Measurements from ENCODE around the gene NTRK3.
"Not testable (repeated sequence)": the region's sequence is repeated elsewhere in the genome, so short reads cannot be mapped to it uniquely, and the experiment has no call there.

Gene NTRK3

GRCh38 chr15:88115486-88116152 lies 140.9 kb downstream of the NTRK3 start:
- no peak for DNase-seq

GRCh38 chr15:88113613-88114308 lies 142.8 kb downstream of the NTRK3 start:
- DNase-seq, result peak in 1 of 3 donors; percentile 0

- no peak for DNase-seq
Measured at GRCh38 chr15:88108991-88109390, 147.5 kb downstream of the NTRK3 start.

- DNase-seq, result no peak
Measured at GRCh38 chr15:88108477-88108876, 148.1 kb downstream of the NTRK3 start.

- no peak for DNase-seq
Measured at GRCh38 chr15:88106074-88106473, 150.5 kb downstream of the NTRK3 start.

GRCh38 chr15:88104357-88104756 lies 152.2 kb downstream of the NTRK3 start:
- no peak for DNase-seq

- no peak for DNase-seq
Measured at GRCh38 chr15:88100181-88100580, 156.4 kb downstream of the NTRK3 start.

- DNase-seq, result no peak
Measured at GRCh38 chr15:88098361-88098760, 158.2 kb downstream of the NTRK3 start.

- DNase-seq, result no peak
Measured at GRCh38 chr15:88091444-88092016, 165.0 kb downstream of the NTRK3 start.

- DNase-seq, result no peak
Measured at GRCh38 chr15:88090481-88091011, 166.0 kb downstream of the NTRK3 start.

GRCh38 chr15:88089731-88090130 lies 166.8 kb downstream of the NTRK3 start:
- no peak for DNase-seq

- no peak for DNase-seq
Measured at GRCh38 chr15:88089024-88089620, 167.4 kb downstream of the NTRK3 start.

- peak in 1 of 3 donors; percentile 8 for DNase-seq
Measured at GRCh38 chr15:88083811-88084760, 172.5 kb downstream of the NTRK3 start.

GRCh38 chr15:88080616-88081015 lies 175.9 kb downstream of the NTRK3 start:
- DNase-seq, result no peak

GRCh38 chr15:88077296-88078020 lies 179.1 kb downstream of the NTRK3 start:
- DNase-seq, result no peak

- DNase-seq, result no peak
Measured at GRCh38 chr15:88076328-88076727, 180.2 kb downstream of the NTRK3 start.

GRCh38 chr15:88075102-88075501 lies 181.4 kb downstream of the NTRK3 start:
- DNase-seq, result no peak

GRCh38 chr15:88074386-88074785 lies 182.2 kb downstream of the NTRK3 start:
- no peak for DNase-seq

GRCh38 chr15:88073391-88073691 lies 183.2 kb downstream of the NTRK3 start:
- DNase-seq, result no peak

GRCh38 chr15:88072598-88073390 lies 183.7 kb downstream of the NTRK3 start:
- no peak for DNase-seq

GRCh38 chr15:88072133-88072532 lies 184.4 kb downstream of the NTRK3 start:
- DNase-seq, result not testable (repeated sequence)
